GM12891 (cell line): Measurements from ENCODE around the gene GTPBP8.

ENCODE experiments used
- POLR2A ChIP-seq: IDR thresholded peaks from 2 replicates; pipeline ENCODE4 v1.6.1; 2011; ENCODE audit warnings: low read depth, low read length, control low read depth
- POLR2AphosphoS5 ChIP-seq: IDR thresholded peaks from 2 replicates; pipeline ENCODE4 v1.6.1; 2011; ENCODE audit warnings: low read depth, low read length, control low read depth

DNA sequence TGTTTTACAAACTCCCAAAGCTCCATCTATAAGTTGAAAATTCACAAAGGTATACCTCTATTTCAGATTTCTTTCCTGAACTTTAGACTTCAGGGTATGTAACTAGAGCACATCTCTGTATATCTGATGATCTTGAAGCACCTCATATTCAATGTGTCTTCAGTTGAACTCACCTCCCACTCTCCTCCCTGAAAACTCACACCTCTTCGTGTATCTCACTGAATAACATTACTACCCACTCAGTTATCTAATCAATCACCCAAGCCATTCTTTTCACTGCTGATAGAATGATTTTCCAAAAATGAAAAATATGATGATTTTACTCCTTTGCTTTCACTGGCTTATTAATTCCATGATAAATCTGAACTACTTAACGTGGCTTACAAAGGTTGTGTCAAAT is 52.9 kb downstream of the GTPBP8 start:
- no peak for TF ChIP-seq POLR2AphosphoS5
- TF ChIP-seq POLR2A = no peak
